Measurements from ENCODE around the gene DNAJB13.

Gene DNAJB13

DNA sequence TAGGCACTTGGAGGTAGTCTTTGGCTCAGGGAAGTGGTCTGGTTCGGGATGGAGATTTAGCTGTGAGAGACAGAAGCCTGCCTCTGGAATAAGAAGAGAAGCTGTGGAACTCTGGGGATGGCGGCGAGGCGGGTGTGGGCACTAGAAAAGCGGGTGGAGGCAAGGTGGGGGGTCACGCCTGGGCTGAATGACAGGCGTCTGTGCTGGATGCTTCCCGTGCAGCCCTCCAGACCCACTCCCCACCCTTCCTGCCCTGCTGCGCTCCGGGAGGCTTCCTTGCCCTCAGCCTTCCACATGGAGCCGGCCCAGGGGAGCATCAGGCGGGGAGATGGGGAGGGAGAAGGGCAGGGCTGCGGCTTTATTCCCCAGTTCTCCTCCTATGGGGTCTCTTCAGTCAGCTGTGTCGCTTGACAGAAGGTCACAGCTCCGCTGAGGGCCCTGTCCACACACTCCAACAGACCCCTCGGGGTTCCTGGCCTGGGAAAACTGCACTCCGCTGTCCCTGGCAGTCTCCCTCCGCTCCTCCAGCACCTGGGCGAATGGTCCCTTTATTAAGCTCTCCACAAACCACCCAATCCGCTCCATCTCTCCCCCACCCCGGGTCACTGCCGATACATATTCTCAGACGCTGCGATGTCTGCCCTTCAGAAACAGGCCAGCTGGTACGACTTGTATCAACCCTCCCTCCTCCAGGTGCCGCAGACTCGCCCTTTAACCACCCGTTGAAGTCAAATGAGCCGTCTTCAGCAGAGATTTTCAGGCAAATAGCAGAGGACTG, 6.2 kb downstream of the DNAJB13 start:
- FAIRE-seq = no peak

DNA sequence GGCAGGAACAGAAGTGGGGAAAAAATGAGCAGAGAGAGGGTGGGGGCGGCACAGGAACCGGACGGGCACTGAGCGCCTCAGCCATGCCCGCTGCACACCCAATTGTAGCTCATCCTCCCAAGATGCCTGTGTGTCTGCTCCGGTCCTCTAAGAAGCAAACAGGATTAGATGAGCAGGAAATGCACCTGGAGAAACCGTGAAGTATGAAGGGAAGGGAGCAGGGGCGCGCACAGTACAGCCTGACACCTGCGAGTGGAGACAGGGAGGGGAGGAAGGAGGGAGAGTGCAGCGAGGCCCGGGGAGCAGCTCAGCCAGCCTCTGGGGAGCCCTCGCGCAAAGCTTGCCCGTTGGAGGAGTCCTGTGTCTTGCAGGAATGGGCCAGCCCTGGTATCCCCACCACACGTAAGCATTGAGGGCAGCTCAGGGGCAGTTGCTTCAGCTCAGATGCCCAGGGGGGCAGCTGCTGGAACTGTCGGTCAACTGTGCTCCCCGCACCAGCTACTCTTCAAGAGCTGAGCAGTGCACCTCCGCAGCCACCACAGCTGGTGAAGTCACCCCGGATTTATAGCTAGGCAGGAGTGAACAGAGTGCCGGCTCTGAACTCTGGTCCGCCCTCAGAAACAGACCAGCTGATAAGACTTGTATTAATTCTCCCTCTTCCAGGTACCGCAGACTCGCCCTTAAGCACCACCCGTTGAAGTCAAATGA, 7.0 kb downstream of the DNAJB13 start:
- FAIRE-seq = no peak

GRCh38 chr11:73958521-73959141, 7.8 kb downstream of the DNAJB13 start:
- FAIRE-seq = no peak

DNA sequence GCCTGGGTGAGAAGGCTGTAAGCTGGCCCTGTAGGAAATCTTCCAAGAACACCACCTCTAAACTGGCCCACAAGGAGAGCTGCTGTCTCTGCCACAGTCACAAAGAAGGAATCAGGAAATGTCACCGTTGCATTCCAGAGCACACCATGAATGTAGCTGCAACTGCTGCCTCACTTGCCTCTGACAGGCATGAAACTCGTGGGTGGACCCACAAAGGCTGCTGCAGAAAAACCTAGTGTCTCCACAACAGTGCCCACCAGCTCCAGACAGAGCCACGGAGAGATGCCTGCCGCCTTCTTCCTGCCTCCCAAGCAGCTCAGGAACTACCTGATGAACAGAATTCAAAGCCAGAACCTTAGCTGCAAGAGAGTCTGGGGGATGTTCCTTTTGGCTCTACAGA, 10.5 kb downstream of the DNAJB13 start:
- FAIRE-seq = no peak

GRCh38 chr11:73962101-73962705, 11.4 kb downstream of the DNAJB13 start:
- no peak for FAIRE-seq

GRCh38 chr11:73963861-73964260, 13.0 kb downstream of the DNAJB13 start:
- FAIRE-seq = no peak

- no peak for FAIRE-seq
These were observed 14.4 kb downstream of the DNAJB13 start for GRCh38 chr11:73965076-73965763.

- no peak for FAIRE-seq
These were observed 14.9 kb downstream of the DNAJB13 start for GRCh38 chr11:73965764-73966121.

DNA sequence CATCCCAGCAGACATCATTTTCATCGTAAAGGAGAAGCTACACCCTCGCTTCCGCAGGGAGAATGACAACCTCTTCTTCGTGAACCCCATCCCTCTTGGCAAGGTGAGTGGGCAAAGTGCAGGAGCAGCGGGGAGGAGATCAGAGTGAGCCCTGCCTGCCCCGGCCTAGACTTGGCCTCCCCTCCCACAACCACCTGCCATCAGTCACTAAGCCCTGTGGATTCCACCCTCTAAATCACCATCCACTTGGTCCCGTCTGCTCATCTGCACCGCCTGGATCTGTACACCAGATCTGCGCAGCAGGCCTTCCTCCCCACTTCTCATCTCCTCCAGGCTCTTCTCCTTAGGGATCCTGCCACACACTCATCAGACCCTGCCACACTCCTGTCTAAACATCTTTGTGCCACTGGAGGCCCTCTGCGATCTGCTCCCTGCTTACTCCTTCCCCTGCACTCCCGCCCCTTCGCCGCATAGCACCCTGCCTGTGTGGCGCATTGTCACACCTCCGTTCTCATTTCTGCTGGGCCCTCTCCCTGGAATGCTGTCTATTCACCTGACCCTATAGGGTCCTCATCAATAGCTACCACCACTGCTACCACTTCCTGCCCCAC, 17.6 kb downstream of the DNAJB13 start:
- FAIRE-seq = no peak

DNA sequence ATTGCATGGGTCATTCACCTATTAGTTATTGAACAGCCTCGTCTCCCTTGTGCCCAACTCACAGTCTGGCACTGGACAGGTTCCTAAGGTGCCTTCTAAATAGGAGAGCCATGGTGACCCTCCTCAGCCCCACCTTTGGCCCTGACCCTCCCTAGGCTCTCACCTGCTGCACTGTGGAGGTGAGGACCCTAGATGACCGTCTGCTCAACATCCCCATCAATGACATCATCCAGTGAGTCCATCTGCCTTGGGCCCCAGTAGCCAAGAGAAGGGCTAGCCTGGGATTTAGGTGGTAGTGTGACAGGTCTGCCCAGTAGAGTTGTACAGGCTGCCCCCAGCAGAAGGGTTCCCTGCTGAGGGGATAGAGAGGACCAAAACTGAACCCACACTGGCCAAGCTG, 18.3 kb downstream of the DNAJB13 start:
- FAIRE-seq = no peak

DNA sequence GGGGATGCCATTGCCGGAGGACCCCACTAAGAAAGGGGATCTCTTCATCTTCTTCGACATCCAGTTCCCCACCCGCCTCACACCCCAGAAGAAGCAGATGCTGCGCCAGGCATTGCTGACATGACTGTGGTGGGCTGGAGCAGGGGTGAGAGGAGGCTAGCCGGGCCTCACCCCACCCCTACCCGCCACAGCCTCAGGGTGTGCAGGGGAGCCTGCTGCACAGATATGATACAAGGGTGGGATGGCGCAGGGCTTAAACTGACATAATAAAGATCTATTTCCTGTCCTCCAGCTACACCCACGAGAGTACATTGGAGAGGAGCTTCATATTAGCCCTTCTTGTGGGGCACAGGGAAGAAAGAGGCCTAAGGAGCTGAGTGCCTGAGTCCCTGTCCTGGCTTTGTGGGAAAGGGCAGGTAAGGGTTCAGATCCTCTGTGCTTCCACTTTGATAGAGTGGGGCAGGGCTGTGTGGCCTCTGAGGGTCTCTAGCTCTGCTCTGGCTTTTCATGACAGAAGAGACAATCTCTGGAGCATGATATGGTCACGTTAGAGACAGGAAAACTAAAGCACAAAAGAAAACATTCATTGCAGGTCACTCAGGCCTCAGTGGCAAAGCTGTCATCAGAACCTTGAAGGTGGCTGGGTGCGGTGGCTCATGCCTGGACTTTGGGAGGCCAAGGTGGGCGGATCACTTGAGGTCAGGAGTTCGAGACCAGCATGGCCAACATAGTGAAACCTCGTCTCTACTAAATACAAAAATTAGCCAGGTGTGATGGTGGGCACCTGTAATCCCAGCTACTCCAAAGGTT, 19.4 kb downstream of the DNAJB13 start:
- no peak for FAIRE-seq

- FAIRE-seq = no peak
These were observed 20.4 kb downstream of the DNAJB13 start for GRCh38 chr11:73971175-73971719.

DNA sequence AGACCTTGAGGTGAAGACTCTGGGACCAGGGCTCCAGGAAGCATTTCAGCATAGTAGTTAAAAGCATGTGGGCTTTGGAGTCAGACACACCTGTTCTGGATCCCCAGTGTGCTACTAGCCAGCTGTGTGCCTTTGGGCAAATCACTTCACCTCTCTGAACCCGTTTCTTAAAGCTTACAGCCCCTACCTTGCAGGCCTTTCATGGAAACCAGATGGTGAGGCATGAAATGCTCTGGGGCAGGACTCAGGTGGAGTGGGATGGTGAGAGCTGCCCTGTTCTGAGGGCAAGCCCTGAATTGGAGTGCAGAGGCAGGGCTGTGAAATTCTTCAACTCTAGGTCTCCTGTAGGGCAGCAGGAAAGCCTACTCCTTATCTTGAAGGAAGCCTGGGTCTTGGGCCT, 21.4 kb downstream of the DNAJB13 start:
- FAIRE-seq = no peak

GRCh38 chr11:73972620-73973449, 22.0 kb downstream of the DNAJB13 start:
- FAIRE-seq = no peak

GRCh38 chr11:73974604-73975478, 24.0 kb downstream of the DNAJB13 start:
- no peak for FAIRE-seq

- no peak for FAIRE-seq
These were observed 24.6 kb downstream of the DNAJB13 start for GRCh38 chr11:73975479-73975757.

- no peak for FAIRE-seq
These were observed 25.8 kb downstream of the DNAJB13 start for GRCh38 chr11:73976451-73977151.

GRCh38 chr11:73977856-73978519, 27.2 kb downstream of the DNAJB13 start:
- FAIRE-seq = no peak
